B cell (primary cell): Measurements from ENCODE around the gene ARHGEF3. TPM values are rescaled to one million over a fixed set of nuclear protein-coding genes. Genes with fewer than 3 reads are reported as not detected.

ENCODE experiments used
- ATAC-seq: fragments of 200-7000 bp; cut with Tn5 transposase; one replicate; pipeline ENCODE4 v1.10.0; 2021; ENCODE audit warnings: low read depth, mild to moderate bottlenecking, moderate number of reproducible peaks, moderate library complexity
- CTCF ChIA-PET: fragments of 350-600 bp; sonication (Branson Sonifier 250); formaldehyde crosslinking; loops from one replicate; lab custom pipeline; 2021; ENCODE audit warnings: antibody characterized with exemption, inconsistent platforms; lab: Charles Lee
- POLR2A ChIA-PET: fragments of 350-600 bp; sonication (Branson Sonifier 250); formaldehyde crosslinking; loops from one replicate; lab custom pipeline; 2021; ENCODE audit warnings: antibody characterized with exemption; lab: Charles Lee
- DNase-seq: peaks from one replicate; pipeline ENCODE4 v3.0.0; 2013
- H2AFZ ChIP-seq: 2 replicates; pipeline ENCODE4 v1.6.1; 2012; ENCODE audit warnings: mild to moderate bottlenecking, low read depth, low read length; ENCODE audit not compliant: insufficient read depth, poor library complexity, severe bottlenecking
- H3K27ac ChIP-seq, 2 donors: 1 replicate in 1 of 2; 2 replicates in 1 of 2; pipeline ENCODE4 v1.5.1; 2012 to 2013; ENCODE audit warnings: low read length in 2 of 2, mild to moderate bottlenecking in 2 of 2, moderate library complexity in 1 of 2
- H3K27me3 ChIP-seq, 4 experiments: fragments of 200-600 bp in 1 of 4; sonication (generic) in 1 of 4; replicated peaks in 1 of 4; 1 replicate in 2 of 4; 2 replicates in 2 of 4; pipeline versions ENCODE4 v1.6.1 to v1.7.0; 2013 to 2016; ENCODE audit warnings: low read length in 3 of 4, mild to moderate bottlenecking in 2 of 4, mixed read lengths in 1 of 4, moderate library complexity in 1 of 4; ENCODE audit not compliant: insufficient read depth in 4 of 4, control insufficient read depth in 3 of 4; ENCODE audit errors: control extremely low read depth in 1 of 4
- H3K36me3 ChIP-seq, 2 experiments: replicated peaks in 1 of 2; 1 replicate in 1 of 2; 2 replicates in 1 of 2; pipeline versions ENCODE4 v1.6.1 to v1.7.1; 2013; ENCODE audit warnings: low read length in 1 of 2; ENCODE audit not compliant: insufficient read depth in 2 of 2, control insufficient read depth in 1 of 2; ENCODE audit errors: control extremely low read depth in 1 of 2, extremely low read depth in 1 of 2
- H3K4me1 ChIP-seq, 2 donors: fragments of 200-600 bp in 1 of 2; sonication (generic) in 1 of 2; 1 replicate in 1 of 2; 2 replicates in 1 of 2; pipeline versions ENCODE4 v1.5.1 to v1.6.1; 2013 to 2017; ENCODE audit warnings: low read length in 2 of 2; ENCODE audit not compliant: control insufficient read depth in 2 of 2, insufficient read depth in 2 of 2
- H3K4me2 ChIP-seq: replicated peaks from 2 replicates; pipeline ENCODE3; 2012; ENCODE audit warnings: mild to moderate bottlenecking, low read depth, low read length; ENCODE audit not compliant: poor library complexity, severe bottlenecking
- H3K4me3 ChIP-seq, 5 experiments: fragments of 200-600 bp in 1 of 5; sonication (generic) in 1 of 5; 1 replicate in 3 of 5; 2 replicates in 2 of 5; pipeline versions ENCODE4 v1.5.1 to v1.7.0; 2011 to 2016; ENCODE audit warnings: low read length in 4 of 5, mild to moderate bottlenecking in 4 of 5, low read depth in 2 of 5, control low read depth in 1 of 5, moderate library complexity in 1 of 5; ENCODE audit not compliant: insufficient read depth in 1 of 5; ENCODE audit errors: control extremely low read depth in 1 of 5, extremely low read depth in 1 of 5
- H3K79me2 ChIP-seq: fragments of 200-600 bp; sonication (generic); one replicate; pipeline ENCODE4 v1.6.0; 2016; ENCODE audit warnings: low read length; ENCODE audit not compliant: control insufficient read depth, insufficient read depth
- H3K9ac ChIP-seq: fragments of 200-600 bp; sonication (generic); 2 replicates; pipeline ENCODE4 v1.6.1; 2017; ENCODE audit warnings: mild to moderate bottlenecking, low read length, moderate library complexity
- H3K9me3 ChIP-seq, 3 donors: one replicate each; pipeline versions ENCODE4 v1.6.1 to v1.7.1; 2013; ENCODE audit warnings: low read length in 2 of 3; ENCODE audit not compliant: control insufficient read depth in 2 of 3, insufficient read depth in 1 of 3; ENCODE audit errors: control extremely low read depth in 1 of 3
- H4K20me1 ChIP-seq: 2 replicates; pipeline ENCODE4 v1.6.0; 2012; ENCODE audit warnings: mild to moderate bottlenecking, low read length; ENCODE audit not compliant: insufficient read depth, control insufficient read depth, poor library complexity, severe bottlenecking
- H3K27ac Mint-ChIP-seq: one replicate; pipeline ENCODE4 v1.8.0; 2021; ENCODE audit warnings: mixed read lengths
- H3K27me3 Mint-ChIP-seq: one replicate; pipeline ENCODE4 v1.8.0; 2021; ENCODE audit warnings: mixed read lengths
- H3K4me1 Mint-ChIP-seq: one replicate; pipeline ENCODE4 v1.8.0; 2021; ENCODE audit warnings: mixed read lengths
- H3K4me3 Mint-ChIP-seq: one replicate; pipeline ENCODE4 v1.8.0; 2021; ENCODE audit warnings: mixed read lengths
- H3K9me3 Mint-ChIP-seq: one replicate; pipeline ENCODE4 v1.8.0; 2022; ENCODE audit warnings: mixed read lengths; ENCODE audit not compliant: insufficient read depth
- CTCF ChIP-seq: fragments of 200-600 bp; IDR thresholded peaks from one replicate; pipeline ENCODE4 v1.8.0; 2022; ENCODE audit warnings: antibody characterized with exemption, mild to moderate bottlenecking
- EZH2 ChIP-seq: IDR thresholded peaks from 2 replicates; pipeline ENCODE4 v1.6.1; 2012; ENCODE audit warnings: borderline replicate concordance, low read depth, mild to moderate bottlenecking, moderate library complexity, low read length; ENCODE audit not compliant: insufficient read depth, poor library complexity, severe bottlenecking
- WGBS: methylation state at CpG from one replicate; pipeline ENCODE4 v1.1.5; 2013; ENCODE audit warnings: missing lambda C conversion rate; ENCODE audit not compliant: insufficient coverage; 5-methylcytosine and 5-hydroxymethylcytosine counted together
- intact Hi-C: fragments of 100-400 bp; cut with micrococcal nuclease; formaldehyde crosslinking; loops from one replicate; pipeline ENCODE4 v1.10.0; 2022
- polyA plus RNA-seq: library from polyadenylated mRNA; depleted of rRNA; stranded (reverse); fragments of >200 nt; gene quantifications from 2 replicates; pipeline ENCODE4 v1.2.3, GENCODE V29; 2012
- total RNA-seq, 2 donors: library from RNA; stranded (reverse); fragments of 120-200 nt in 1 of 2; gene quantifications; 1 replicate in 1 of 2; 2 replicates in 1 of 2; pipeline versions ENCODE4 v1.2.3 to v1.2.4, GENCODE V29; 2013 to 2022

ARHGEF3 gene
- total and polyA plus RNA-seq, 2 donors (not counting 1 experiment from before 2014, with no cell fraction given): 30.8 to 33.5 TPM

DNA sequence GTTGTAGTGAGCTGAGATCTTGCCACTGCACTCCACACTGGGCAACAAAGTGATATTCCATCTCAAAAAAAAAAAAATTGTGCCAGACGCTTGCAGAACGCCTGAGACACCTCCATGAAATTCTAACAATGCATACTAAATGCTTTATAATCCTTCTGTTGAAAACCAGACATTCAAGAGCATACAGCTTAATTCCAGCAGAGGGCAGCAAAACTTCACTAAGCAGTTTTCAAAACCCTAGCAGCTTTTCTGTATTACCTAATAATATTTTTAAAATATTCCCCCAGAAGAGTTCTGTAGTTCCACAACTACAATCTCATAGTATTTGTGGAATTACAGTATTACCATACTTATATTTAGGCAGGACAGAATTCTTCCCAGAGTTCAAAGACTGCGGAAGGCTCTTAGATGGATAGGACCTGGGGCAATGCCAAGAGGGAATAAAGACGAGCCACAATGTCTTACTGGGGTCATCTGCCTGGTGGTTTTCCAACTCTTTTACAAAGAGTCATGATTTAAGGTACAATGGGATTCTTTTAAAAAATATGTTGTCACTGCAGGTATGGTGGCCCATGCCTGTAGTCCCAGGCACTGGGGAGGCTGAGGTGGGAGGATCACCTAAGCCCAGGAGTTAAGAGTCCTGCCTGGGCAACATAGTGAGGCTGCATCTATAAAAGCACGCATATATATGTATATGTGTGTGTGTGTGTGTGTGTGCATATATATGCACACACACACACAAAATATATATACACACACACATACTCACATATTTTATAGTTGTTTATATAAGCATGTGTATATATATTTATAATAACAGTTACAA lies 99.0 kb downstream of the ARHGEF3 start:
- H3K27me3 ChIP-seq: no peaks in the 10 kb centered on the region
- CTCF ChIA-PET: interaction anchor here (0.5 to 7.4 kb wide), 50 partner anchors 18 to 463 kb away, joined by 3 to 420 read pairs (median 4); partner anchors contain the start of genes ARHGEF3 and TASOR
- intact Hi-C loops: loop anchor here (1.0 to 5.0 kb wide), 2 partner anchors 97 to 215 kb away; no protein-coding TSS in a partner anchor
- peak; percentile 64 for ATAC-seq
- no peaks in the 10 kb centered on the region for H3K36me3 ChIP-seq
- TF ChIP-seq EZH2 (no peak), CTCF (peak; percentile 93)
- no peak overlapping the region for H3K4me3 ChIP-seq
- H3K9ac ChIP-seq: no peak overlapping the region
- DNase-seq: peak; percentile 81
- peaks cover 0 to 4% of the 10 kb centered on the region in 2 donors for H3K4me1 ChIP-seq
- no peak overlapping the region for H3K4me2 ChIP-seq
- H3K79me2 ChIP-seq: no peaks in the 10 kb centered on the region
- Mint-ChIP-seq H3K27me3 (no peaks in the 10 kb centered on the region), H3K4me1 (peaks cover 3% of the 10 kb centered on the region), H3K4me3 (no peak overlapping the region), H3K9me3 (no peaks in the 10 kb centered on the region), H3K27ac (no peak overlapping the region)
- WGBS: 35% methylated on average over 3 of the region's 5 CpGs
- no peak overlapping the region for H3K27ac ChIP-seq
- H3K9me3 ChIP-seq: no peaks in the 10 kb centered on the region
- no peaks in the 10 kb centered on the region for H4K20me1 ChIP-seq
- POLR2A ChIA-PET: interaction anchor here (0.6 to 1.7 kb wide), 4 partner anchors 13 to 297 kb away, joined by 3 to 8 read pairs (median 7); no protein-coding TSS in a partner anchor
- no peak overlapping the region for H2AFZ ChIP-seq

- Histone ChIP-seq H3K9ac (no peak overlapping the region), H3K27ac (no peak overlapping the region), H3K79me2 (no peaks in the 10 kb centered on the region), H3K4me1 (peaks cover 0 to 10% of the 10 kb centered on the region in 2 donors), H3K27me3 (no peaks in the 10 kb centered on the region), H3K4me3 (no peak overlapping the region), H3K9me3 (no peaks in the 10 kb centered on the region), H2AFZ (no peak overlapping the region), H4K20me1 (no peaks in the 10 kb centered on the region), H3K36me3 (no peaks in the 10 kb centered on the region), H3K4me2 (no peak overlapping the region)
- intact Hi-C loops: loop anchor here (5.0 kb wide), 1 partner anchor 217 kb away; no protein-coding TSS in a partner anchor
- CTCF ChIA-PET: interaction anchor here (0.6 to 7.4 kb wide), 7 partner anchors 30 to 296 kb away, joined by 3 to 420 read pairs (median 5); partner anchors contain the start of gene ARHGEF3
- no peak for TF ChIP-seq EZH2
- no peak for TF ChIP-seq CTCF
- ATAC-seq: no peak
- Mint-ChIP-seq H3K4me3 (no peak overlapping the region), H3K27ac (no peak overlapping the region), H3K9me3 (no peaks in the 10 kb centered on the region), H3K4me1 (peaks cover 16% of the 10 kb centered on the region), H3K27me3 (no peaks in the 10 kb centered on the region)
- DNase-seq: no peak
- WGBS: 59% methylated on average over 3 of the region's 4 CpGs
- POLR2A ChIA-PET: no interaction called here
Measured at GRCh38 chr3:56700151-56700550, 101.6 kb downstream of the ARHGEF3 start.
